Brain pericyte (primary cell): ENCODE results near the gene PRAMEF8.
"Not testable (repeated sequence)": the region's sequence is repeated elsewhere in the genome, so short reads cannot be mapped to it uniquely, and the experiment has no call there.

Experiments
- DNase-seq: peaks from one replicate; pipeline ENCODE4 v3.0.0-alpha.2; 2012; ENCODE audit warnings: low read depth, low spot score

Gene PRAMEF8

DNA sequence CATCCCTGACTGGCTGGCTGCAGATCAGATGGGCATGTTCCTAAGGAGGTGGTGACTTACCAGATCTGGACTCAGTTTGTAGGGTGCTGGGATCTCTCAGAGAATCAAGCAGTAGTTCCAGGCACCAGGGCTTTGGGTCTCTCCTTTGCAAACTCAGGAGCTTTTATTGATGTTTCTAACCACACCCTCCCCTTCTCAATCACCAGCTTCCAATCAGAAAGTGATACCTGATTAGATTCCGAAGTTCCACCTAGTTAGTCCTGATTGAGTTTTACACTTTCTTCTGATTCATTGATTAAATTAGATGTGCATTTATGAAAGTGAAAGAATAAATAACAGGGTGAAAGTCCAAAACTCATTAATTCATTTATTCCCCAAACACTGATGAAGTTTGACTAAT lies at the start of gene PRAMEF8:
Gene PRAMEF8, minus strand, starts transcription at position 101 of the 400 bp plus-strand sequence. CDS start 1,046 bp downstream, outside the sequence.
- DNase-seq, result not testable (repeated sequence)

DNA sequence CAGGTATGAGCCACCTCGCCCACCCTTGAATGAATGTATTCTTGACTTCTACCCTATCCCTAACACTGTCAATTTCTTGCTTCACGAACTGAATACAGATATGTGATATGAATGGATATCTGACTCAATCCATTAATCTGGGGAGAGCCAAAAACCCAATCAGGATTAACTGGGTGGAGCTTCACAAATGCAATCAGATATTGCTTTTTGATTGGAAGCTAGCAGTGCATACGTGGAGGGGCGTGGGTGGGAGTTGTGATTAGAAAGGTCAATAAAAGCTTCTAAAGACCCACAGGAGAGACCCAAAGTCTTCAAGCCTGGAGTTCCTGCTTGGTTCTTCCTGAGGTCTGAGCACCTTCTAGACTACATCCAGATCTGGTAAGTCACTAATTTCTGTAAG lies 30.3 kb upstream of the PRAMEF8 start, which contains the start of gene PRAMEF15:
Gene PRAMEF15, plus strand, starts transcription at position 301 of the 400 bp plus-strand sequence. CDS start 2,827 bp downstream, outside the sequence.
- DNase-seq, result not testable (repeated sequence)

DNA sequence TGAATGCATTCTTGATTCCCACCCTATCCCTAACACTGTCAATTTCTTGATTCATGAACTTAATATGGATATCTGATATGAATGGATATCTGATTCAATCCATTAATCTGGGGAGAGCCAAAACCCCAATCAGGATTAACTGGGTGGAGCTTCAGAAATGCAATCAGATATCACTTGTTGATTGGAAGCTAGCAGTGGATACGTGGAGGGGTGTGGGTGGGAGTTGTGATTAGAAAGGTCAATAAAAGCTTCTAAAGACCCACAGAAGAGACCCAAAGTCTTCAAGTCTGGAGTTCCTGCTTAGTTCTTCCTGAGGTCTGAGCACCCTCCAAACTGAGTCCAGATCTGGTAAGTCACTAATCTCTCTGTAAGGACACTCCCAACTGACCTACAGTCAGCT lies 18.3 kb upstream of the PRAMEF8 start, which contains the start of gene PRAMEF33:
Gene PRAMEF33, plus strand, starts transcription at position 301 of the 400 bp plus-strand sequence. CDS start 2,416 bp downstream, outside the sequence.
- DNase-seq, result not testable (repeated sequence)

DNA sequence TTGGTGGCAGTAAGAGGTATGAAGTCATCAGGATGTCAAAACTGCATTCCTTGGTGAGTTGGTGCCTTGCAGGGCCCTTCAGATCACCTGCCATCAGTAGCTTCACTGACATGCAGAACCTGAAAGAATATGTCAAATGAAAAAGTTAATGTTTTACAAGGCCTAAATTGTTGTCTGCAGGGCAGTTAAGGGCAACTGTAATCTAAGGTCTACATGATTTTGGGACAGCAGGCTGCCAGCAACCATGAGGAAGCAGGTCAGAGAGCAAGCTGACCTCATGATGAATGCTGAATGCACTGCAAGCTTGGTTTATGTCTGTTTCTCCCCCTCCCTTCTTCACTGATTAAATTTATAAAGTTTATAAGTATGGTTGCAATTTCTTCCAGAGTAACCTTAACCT lies 17.3 kb upstream of the PRAMEF8 start:
- DNase-seq, result not testable (repeated sequence)

DNA sequence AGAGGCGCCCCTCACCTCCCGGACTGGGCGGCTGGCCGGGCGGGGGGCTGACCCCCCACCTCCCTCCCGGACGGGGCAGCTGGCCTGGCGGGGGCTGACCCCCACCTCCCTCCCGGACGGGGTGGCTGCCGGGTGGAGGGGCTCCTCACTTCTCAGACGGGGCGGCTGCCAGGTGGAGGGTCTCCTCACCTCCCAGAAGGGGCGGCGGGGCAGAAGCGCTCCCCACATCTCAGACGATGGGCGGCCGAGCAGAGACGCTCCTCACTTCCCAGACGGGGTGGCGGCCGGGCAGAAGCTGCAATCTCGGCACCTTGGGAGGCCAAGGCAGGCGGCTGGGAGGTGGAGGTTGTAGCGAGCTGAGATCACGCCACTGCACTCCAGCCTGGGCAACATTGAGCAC lies 13.8 kb upstream of the PRAMEF8 start:
- not testable (repeated sequence) for DNase-seq

DNA sequence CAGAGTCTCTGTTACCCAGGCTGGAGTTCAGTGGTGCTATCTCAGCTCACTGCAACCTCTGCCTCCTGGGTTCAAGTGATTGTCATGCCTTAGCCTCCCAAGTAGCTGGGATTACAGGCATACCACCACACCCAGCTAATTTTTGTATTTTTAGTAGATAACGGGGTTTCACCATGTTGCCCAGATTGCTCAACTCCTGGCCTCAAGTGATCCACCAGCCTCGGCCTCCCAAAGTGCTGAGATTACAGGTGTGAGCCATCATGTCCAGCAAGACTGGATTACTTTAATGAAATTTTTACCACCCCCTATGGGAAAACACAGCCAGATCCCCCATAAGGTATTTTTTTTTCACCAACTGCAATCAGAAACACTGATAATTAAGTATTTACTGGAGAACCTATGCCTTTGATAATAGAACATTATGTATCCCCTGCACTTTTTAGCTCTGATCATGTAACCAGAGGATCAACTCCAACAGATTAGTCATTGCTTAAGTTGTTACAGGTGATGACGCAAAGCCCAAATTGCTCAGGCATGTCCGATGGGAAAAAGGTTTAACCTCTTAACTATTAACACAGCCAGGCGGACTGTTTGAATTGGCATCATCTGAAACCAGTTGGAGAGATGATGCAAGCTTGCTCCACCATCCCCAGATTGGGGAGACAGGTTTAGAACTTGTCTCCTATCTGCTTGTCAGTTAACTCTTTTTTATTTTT lies 12.4 kb upstream of the PRAMEF8 start:
- DNase-seq, result not testable (repeated sequence)

DNA sequence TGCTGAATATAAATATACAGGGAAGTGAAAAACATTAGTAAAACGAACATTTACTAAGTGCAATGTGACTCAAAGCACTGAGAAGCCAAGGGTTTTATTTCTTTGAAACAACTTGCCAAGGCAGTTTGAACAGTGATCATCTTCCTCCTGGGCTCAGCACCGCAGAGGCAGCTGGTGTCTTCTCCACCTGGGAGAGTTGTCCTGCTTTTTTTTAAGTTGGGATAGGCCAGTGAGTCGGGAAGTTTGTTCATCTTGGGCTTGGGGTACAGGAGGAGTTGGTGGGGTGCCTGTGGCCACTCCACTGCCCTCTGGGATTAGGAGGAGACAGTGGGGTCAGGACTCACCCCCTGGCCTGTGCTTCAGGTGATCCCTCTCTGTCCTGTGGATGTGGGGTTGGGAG lies 4.1 kb upstream of the PRAMEF8 start:
- not testable (repeated sequence) for DNase-seq

DNA sequence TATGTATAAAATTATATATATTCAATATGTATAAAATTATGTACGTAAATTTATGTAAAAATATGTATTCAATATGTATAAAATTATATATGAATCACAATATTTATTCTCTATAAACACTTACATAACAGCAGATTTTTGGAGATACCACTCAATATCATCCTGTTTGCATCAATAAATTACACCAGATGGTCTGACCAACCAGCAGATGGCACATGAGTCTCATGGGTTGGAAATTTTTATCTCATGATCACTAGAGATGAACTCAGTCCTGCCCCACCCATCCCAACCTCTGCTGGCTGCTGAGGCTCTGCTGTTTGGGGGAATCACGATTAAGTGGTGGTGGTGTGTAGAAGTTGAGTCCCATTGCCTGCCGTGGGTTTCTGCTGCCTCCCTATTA lies 5.3 kb downstream of the PRAMEF8 start:
- not testable (repeated sequence) for DNase-seq

DNA sequence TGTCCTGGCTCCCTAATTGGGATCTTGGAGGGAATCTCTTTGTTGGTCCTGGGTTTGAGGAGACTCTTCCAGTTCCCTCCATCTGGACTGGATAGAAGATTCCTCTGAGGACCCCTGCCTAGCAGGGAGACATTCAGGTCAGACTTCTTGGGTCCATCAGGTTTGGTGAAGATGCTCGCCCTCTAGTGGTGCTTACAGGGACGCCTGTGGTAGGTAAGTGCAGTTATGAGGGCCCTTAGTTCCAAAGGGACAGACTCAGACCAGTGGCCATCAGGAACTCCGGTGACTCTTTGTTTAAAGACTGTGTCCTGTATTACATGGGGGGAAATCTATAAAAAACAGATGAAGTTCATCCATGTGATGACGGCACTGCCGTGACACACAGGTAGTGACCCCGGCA lies 7.9 kb downstream of the PRAMEF8 start:
- not testable (repeated sequence) for DNase-seq

DNA sequence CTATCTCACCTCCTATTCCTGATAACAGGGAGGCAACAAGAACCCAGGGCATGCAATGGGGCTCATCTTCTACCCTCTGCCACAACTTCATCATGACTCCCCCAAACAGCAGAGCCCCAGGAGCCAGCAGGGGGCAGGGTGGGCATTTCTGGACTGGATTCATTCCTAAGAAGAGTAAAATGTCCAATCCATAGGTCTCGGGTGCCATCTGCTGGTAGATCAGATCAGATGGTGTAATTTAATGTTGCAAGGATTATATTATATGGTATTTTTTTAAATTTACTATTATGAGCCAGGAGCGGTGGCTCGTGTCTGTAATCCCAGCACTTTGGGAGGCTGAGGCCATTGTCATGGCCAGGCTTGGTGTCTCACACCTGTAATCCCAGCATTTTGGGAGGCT lies 19.8 kb downstream of the PRAMEF8 start:
- DNase-seq, result not testable (repeated sequence)

DNA sequence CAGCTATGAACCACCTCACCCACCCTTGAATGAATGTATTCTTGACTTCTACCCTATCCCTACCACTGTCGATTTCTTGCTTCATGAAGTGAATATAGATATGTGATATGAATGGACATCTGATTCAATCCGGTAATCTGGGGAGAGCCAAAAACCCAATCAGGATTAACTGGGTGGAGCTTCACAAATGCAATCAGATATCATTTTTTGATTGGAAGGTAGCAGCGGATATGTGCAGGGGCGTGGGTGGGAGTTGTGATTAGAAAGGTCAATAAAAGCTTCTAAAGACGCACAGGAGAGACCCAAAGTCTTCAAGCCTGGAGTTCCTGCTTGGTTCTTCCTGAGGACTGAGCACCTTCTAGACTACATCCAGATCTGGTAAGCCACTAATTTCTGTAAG lies 31.0 kb downstream of the PRAMEF8 start, which contains the start of gene PRAMEF5:
Gene PRAMEF5, plus strand, starts transcription at position 301 of the 400 bp plus-strand sequence. CDS start 5,071 bp downstream, outside the sequence.
- not testable (repeated sequence) for DNase-seq

DNA sequence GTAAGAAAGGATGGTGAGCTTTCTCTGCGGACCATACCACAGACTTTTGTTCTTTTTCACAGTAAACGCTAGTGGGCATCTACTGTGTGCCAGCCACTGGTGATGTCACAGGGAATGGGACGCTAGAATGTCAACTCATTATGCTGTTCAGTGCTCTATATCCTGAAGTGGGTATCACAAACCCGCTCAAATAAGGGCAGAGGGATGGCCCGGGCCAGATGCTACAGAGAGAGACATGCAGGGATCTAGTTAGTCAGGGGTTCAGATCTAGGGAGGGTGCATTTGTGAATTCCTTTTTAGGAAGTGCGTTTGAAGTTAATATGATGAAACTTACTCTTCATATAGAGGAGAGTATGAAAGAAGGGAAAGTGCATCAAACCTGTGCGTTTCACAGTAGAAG lies 37.8 kb downstream of the PRAMEF8 start:
- not testable (repeated sequence) for DNase-seq

DNA sequence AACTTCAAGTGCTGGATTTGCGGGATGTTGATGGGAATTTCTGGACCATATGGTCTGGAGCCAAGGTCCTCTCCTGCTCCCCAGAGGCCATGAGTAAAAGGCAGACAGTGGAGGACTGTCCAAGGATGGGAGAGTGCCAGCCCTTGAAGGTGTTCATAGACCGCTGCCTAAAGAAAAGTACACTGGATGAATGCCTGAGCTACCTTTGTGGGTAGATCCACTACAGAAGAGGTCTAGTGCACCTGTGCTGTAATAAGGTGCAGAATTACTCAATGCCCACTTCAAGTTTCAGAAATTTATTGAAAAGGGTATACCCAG lies 38.4 kb downstream of the PRAMEF8 start:
- DNase-seq, result not testable (repeated sequence)

DNA sequence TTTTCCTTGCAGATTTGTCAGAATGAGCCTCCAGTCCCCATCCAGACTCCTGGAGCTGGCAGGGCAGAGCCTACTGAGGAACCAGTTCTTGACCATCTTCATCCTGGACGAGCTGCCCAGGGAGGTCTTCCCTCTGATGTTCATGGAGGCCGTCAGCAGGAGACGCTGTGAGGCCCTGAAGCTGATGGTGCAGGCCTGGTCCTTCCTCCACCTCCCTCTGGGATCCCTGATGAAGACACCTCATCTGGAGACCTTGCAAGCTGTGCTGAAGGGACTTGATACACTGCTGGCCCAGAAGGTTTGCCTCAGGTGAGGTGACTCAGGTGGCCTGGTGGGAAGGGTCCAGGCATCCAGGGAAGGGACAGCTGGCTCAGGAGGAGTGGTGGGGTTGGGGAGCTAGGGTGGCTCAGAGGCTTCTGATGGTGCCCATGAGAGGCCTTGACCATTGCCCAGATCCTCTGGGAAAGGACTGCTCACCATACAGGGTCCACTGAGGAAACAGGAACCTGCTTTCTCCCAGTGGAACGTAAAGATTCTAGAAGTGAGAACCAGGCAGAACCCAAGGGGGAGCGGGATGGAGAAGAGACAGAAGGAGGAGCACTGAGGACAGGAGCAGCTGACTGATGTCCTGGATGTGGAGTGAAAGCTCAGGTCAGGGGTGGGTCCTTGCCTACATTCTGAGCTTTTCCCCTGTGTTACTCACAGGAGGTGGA lies 38.9 kb downstream of the PRAMEF8 start:
- DNase-seq, result not testable (repeated sequence)

DNA sequence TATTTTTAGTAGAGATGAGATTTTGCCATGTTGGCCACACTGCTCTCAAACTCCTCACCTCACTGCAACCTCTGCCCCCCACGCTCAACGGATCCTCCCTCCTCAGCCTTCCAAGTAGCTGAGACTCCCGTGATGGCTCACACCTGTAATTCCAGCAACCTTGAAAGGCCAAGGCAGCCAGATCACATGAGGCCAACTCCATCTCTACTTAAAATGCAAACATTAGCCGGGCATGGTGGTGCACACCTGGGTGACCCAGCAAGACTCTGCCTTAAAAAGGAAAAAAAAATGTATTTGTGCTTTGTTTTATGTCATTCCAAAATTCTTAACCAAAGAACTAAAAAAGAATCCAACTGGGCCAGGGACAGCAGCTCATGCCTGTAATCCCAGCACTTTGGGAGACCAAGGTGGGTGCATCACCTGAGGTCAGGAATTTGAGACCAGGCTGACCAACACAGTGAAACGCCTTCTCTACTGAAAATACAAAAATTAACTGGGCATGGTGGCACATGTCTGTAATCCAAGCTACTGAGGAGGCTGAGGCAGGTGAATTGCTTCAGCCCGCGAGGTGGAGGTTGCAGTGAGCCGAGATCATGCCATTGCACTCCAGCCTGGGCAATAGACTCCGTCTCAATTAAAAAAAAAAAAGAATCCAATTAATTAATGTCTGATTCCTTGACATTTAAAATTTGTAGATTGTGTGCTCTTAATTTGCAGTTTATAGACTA lies 41.2 kb downstream of the PRAMEF8 start:
- not testable (repeated sequence) for DNase-seq

DNA sequence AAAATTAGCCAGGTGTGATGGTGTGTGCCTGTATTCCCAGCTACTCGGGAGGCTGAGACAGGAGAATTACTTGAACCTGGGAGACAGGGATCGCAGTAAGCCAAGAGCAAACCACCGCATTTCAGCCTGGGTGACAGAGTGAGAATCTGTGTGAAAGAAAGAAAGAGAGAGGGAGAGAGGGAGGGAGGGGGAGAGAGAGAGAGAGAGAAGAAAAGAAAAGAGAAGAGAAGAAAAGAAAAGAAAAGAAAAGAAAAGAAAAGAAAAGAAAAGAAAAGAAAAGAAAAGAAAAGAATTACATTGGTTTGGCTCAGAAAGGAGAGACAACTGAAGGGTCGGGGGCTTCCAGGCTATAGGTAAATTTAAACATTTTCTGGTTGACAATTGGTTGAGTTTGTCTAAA lies 45.3 kb downstream of the PRAMEF8 start:
- not testable (repeated sequence) for DNase-seq

DNA sequence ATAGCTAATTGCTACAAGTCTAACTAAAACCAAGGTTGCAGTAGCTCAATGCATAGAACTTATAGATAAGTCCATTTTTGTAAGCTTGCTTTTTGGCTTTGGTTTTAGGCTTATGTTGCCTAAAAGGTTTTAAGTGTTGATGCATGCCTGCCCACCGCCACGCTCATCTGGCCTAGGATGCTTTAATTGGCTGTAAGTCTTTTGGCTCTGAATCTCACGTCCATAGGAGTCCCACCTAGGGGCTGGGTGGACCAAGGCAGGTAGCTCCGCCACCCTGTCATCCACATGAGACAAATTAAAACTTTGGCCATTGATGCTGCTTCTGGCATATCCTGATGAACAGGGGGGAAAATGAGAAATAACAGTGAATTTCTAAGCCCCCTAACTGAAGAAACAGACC lies 47.4 kb downstream of the PRAMEF8 start:
- DNase-seq, result not testable (repeated sequence)

DNA sequence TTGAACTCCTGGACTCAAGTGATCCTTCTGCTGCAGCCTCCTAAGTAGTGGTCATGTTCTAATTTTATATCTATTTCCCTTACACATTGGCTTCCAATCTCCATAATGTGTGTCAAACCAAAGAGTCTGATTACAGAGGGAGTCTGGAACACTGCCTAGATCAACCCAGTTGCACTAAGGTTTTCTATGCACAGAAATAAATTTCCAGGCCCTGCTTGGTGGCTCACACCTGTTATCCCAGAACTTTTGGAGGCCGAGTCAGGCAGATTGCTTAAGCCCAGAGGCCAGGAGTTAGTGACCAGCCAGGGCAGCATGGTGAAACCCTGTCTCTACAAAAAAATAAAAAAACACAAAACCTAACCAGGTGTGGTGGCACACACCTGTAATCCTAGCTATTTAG lies 50.9 kb downstream of the PRAMEF8 start:
- DNase-seq, result not testable (repeated sequence)

DNA sequence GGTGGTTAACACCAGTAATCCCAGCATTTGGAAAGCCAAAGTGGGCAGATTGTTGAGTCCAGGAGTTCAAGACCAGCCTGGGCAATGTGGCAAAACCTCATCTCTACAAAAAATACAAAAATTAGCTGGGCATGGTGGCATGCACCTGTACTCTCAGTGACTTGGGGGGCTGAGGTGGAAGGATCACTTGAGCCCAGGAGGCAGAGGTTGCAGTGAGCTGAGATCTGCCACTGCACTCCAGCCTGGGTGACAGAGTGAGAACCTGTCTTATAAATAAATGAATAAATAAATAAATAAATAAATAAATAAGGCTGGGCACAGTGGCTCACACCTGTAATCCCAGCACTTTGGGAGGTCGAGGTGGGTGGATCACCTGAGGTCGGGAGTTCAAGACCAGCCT lies 52.9 kb downstream of the PRAMEF8 start:
- not testable (repeated sequence) for DNase-seq
